Prostate gland (tissue), 2 donors: ENCODE results near the gene BTC.
"Not testable (repeated sequence)": the region's sequence is repeated elsewhere in the genome, so short reads cannot be mapped to it uniquely, and the experiment has no call there.

Experiments used
- POLR2A ChIP-seq: fragments of 450-650 bp; IDR thresholded peaks from one replicate; pipeline ENCODE4 v1.6.1; 2016; ENCODE audit warnings: antibody characterized with exemption, mild to moderate bottlenecking
- TF ChIP-seq, protein P1 (sequence below), 4 experiments: fragments of 200-600 bp in 2 of 4; fragments of 450-650 bp in 2 of 4; sonication (generic) in 2 of 4; IDR thresholded peaks; 1 replicate in 3 of 4; 2 replicates in 1 of 4; pipeline ENCODE4 v1.5.1; 2016 to 2019; ENCODE audit warnings: antibody characterized with exemption in 4 of 4, mild to moderate bottlenecking in 2 of 4, moderate library complexity in 2 of 4

DNA sequence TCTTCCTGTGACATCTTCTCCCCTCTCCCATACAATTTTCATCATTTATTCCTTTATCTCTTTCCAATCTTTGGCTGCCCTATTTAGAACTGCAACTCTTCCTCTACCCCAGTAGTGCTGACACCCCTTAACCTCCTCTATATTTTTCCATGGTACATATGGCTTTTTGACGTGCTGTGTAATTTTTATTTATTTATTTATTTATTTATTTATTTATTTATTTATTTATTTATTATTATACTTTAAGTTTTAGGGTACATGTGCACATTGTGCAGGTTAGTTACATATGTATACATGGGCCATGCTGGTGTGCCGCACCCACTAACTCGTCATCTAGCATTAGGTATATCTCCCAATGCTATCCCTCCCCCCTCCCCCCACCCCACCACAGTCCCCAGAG lies 17.7 kb upstream of the BTC start:
- TF ChIP-seq POLR2A: not testable (repeated sequence)
- TF ChIP-seq, protein P1, sequence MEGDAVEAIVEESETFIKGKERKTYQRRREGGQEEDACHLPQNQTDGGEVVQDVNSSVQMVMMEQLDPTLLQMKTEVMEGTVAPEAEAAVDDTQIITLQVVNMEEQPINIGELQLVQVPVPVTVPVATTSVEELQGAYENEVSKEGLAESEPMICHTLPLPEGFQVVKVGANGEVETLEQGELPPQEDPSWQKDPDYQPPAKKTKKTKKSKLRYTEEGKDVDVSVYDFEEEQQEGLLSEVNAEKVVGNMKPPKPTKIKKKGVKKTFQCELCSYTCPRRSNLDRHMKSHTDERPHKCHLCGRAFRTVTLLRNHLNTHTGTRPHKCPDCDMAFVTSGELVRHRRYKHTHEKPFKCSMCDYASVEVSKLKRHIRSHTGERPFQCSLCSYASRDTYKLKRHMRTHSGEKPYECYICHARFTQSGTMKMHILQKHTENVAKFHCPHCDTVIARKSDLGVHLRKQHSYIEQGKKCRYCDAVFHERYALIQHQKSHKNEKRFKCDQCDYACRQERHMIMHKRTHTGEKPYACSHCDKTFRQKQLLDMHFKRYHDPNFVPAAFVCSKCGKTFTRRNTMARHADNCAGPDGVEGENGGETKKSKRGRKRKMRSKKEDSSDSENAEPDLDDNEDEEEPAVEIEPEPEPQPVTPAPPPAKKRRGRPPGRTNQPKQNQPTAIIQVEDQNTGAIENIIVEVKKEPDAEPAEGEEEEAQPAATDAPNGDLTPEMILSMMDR (IDR thresholded peaks at IDR 0.05): not testable (repeated sequence)
